GM23338 (cell line): ENCODE data around the gene USP10. TPM values are rescaled to one million over a fixed set of nuclear protein-coding genes. Genes with fewer than 3 reads are reported as not detected.

Source experiments
- EZH2 ChIP-seq: fragments of 200-600 bp; sonication (generic); IDR thresholded peaks from one replicate; pipeline ENCODE4 v1.8.0; 2017; ENCODE audit warnings: antibody characterized with exemption, mild to moderate bottlenecking, low read depth; ENCODE audit not compliant: unreplicated experiment
- JUNB ChIP-seq: IDR thresholded peaks from one replicate; pipeline ENCODE4 v1.6.1; 2016; ENCODE audit warnings: antibody characterized with exemption; ENCODE audit not compliant: unreplicated experiment
- NANOG ChIP-seq: IDR thresholded peaks from 2 replicates; pipeline ENCODE4 v1.6.1; 2016; ENCODE audit warnings: antibody characterized with exemption, borderline replicate concordance
- STAT1 ChIP-seq: IDR thresholded peaks from one replicate; pipeline ENCODE4 v1.6.1; 2016; ENCODE audit warnings: antibody characterized with exemption; ENCODE audit not compliant: unreplicated experiment
- ZNF114 ChIP-seq: fragments of 250-450 bp; sonication (Bioruptor Pico); IDR thresholded peaks from 2 replicates; pipeline ENCODE4 v1.5.0; 2020; ENCODE audit warnings: mild to moderate bottlenecking, moderate library complexity
- ZNF331 ChIP-seq: fragments of 250-450 bp; sonication (Bioruptor Pico); IDR thresholded peaks from 2 replicates; pipeline ENCODE4 v1.5.0; 2020; ENCODE audit warnings: low read depth, mild to moderate bottlenecking, moderate library complexity
- polyA plus RNA-seq: library from polyadenylated mRNA; unstranded; fragments of >200 nt; fragmentation: Nextera tagmentation; extraction: Ambion mirVana; gene quantifications from 2 replicates; pipeline ENCODE4 v1.2.1, GENCODE V29; 2016
- total RNA-seq: library from RNA; depleted of rRNA; stranded (reverse); fragments of >200 nt; shearing (Covaris generic); gene quantifications from 2 replicates; pipeline ENCODE4 v1.2.3, GENCODE V29; 2014
- TF ChIP-seq, protein P1 (sequence below): fragments of 250-450 bp; sonication (Bioruptor Pico); IDR thresholded peaks from 2 replicates; pipeline ENCODE4 v1.5.0; 2020; ENCODE audit warnings: mild to moderate bottlenecking, moderate library complexity
- TF ChIP-seq, protein P2 (sequence below), 2 experiments: fragments of 200-600 bp in 1 of 2; sonication (generic) in 1 of 2; conservative IDR thresholded peaks; 2 replicates each; pipeline versions ENCODE4 v1.5.1 to v1.6.1; 2016 to 2017; ENCODE audit warnings: antibody characterized with exemption in 2 of 2, low read depth in 2 of 2, mild to moderate bottlenecking in 2 of 2, moderate library complexity in 1 of 2
- TF ChIP-seq, protein P3 (sequence below): IDR thresholded peaks from 2 replicates; pipeline ENCODE4 v1.6.1; 2016; ENCODE audit warnings: antibody characterized with exemption

Gene USP10
- total and polyA plus RNA-seq, 2 experiments from 2014 or later, result 158 to 194 TPM

DNA sequence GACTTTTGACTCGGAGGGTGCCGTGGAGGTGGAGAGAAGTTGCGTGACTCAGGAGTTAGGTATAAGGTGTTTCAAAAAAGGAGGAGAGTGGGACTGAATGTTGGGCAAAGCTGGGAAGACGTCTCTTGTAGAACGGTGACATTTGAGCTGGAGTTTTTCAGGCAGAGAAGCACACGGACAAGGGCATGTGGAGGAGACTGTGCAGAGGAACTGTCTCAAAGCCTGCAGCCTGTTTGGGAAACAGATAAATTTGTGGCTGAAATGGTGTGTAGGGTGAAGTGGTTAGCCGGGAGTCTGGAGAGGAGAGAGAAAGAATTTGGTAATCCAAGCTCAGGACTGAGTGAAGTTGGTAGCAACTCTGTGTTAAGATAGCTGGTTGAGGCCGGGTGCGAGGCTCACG, 9.8 kb downstream of the USP10 start (continued):
- TF ChIP-seq, protein P1, sequence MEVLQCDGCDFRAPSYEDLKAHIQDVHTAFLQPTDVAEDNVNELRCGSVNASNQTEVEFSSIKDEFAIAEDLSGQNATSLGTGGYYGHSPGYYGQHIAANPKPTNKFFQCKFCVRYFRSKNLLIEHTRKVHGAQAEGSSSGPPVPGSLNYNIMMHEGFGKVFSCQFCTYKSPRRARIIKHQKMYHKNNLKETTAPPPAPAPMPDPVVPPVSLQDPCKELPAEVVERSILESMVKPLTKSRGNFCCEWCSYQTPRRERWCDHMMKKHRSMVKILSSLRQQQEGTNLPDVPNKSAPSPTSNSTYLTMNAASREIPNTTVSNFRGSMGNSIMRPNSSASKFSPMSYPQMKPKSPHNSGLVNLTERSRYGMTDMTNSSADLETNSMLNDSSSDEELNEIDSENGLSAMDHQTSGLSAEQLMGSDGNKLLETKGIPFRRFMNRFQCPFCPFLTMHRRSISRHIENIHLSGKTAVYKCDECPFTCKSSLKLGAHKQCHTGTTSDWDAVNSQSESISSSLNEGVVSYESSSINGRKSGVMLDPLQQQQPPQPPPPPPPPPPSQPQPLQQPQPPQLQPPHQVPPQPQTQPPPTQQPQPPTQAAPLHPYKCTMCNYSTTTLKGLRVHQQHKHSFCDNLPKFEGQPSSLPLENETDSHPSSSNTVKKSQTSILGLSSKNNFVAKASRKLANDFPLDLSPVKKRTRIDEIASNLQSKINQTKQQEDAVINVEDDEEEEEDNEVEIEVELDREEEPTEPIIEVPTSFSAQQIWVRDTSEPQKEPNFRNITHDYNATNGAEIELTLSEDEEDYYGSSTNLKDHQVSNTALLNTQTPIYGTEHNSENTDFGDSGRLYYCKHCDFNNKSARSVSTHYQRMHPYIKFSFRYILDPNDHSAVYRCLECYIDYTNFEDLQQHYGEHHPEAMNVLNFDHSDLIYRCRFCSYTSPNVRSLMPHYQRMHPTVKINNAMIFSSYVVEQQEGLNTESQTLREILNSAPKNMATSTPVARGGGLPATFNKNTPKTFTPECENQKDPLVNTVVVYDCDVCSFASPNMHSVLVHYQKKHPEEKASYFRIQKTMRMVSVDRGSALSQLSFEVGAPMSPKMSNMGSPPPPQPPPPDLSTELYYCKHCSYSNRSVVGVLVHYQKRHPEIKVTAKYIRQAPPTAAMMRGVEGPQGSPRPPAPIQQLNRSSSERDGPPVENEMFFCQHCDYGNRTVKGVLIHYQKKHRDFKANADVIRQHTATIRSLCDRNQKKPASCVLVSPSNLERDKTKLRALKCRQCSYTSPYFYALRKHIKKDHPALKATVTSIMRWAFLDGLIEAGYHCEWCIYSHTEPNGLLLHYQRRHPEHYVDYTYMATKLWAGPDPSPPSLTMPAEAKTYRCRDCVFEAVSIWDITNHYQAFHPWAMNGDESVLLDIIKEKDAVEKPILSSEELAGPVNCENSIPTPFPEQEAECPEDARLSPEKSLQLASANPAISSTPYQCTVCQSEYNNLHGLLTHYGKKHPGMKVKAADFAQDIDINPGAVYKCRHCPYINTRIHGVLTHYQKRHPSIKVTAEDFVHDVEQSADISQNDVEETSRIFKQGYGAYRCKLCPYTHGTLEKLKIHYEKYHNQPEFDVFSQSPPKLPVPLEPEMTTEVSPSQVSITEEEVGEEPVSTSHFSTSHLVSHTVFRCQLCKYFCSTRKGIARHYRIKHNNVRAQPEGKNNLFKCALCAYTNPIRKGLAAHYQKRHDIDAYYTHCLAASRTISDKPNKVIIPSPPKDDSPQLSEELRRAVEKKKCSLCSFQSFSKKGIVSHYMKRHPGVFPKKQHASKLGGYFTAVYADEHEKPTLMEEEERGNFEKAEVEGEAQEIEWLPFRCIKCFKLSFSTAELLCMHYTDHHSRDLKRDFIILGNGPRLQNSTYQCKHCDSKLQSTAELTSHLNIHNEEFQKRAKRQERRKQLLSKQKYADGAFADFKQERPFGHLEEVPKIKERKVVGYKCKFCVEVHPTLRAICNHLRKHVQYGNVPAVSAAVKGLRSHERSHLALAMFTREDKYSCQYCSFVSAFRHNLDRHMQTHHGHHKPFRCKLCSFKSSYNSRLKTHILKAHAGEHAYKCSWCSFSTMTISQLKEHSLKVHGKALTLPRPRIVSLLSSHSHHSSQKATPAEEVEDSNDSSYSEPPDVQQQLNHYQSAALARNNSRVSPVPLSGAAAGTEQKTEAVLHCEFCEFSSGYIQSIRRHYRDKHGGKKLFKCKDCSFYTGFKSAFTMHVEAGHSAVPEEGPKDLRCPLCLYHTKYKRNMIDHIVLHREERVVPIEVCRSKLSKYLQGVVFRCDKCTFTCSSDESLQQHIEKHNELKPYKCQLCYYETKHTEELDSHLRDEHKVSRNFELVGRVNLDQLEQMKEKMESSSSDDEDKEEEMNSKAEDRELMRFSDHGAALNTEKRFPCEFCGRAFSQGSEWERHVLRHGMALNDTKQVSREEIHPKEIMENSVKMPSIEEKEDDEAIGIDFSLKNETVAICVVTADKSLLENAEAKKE (CRISPR knock-in tag), result no peak
- TF ChIP-seq ZNF114 (no peak), ZNF331 (CRISPR knock-in tag) (no peak), JUNB (no peak), EZH2 (no peak), STAT1 (no peak), NANOG (no peak)
- TF ChIP-seq, protein P2, sequence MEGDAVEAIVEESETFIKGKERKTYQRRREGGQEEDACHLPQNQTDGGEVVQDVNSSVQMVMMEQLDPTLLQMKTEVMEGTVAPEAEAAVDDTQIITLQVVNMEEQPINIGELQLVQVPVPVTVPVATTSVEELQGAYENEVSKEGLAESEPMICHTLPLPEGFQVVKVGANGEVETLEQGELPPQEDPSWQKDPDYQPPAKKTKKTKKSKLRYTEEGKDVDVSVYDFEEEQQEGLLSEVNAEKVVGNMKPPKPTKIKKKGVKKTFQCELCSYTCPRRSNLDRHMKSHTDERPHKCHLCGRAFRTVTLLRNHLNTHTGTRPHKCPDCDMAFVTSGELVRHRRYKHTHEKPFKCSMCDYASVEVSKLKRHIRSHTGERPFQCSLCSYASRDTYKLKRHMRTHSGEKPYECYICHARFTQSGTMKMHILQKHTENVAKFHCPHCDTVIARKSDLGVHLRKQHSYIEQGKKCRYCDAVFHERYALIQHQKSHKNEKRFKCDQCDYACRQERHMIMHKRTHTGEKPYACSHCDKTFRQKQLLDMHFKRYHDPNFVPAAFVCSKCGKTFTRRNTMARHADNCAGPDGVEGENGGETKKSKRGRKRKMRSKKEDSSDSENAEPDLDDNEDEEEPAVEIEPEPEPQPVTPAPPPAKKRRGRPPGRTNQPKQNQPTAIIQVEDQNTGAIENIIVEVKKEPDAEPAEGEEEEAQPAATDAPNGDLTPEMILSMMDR (conservative IDR thresholded peaks at IDR 0.05; ENCODE audit: low read depth in 2 of 2), result no peak
- TF ChIP-seq, protein P3, sequence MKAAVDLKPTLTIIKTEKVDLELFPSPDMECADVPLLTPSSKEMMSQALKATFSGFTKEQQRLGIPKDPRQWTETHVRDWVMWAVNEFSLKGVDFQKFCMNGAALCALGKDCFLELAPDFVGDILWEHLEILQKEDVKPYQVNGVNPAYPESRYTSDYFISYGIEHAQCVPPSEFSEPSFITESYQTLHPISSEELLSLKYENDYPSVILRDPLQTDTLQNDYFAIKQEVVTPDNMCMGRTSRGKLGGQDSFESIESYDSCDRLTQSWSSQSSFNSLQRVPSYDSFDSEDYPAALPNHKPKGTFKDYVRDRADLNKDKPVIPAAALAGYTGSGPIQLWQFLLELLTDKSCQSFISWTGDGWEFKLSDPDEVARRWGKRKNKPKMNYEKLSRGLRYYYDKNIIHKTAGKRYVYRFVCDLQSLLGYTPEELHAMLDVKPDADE, result no peak
